GM19035 (cell line): ENCODE results near the gene LHCGR.

Experiments
- ATAC-seq: cut with Tn5 transposase; IDR thresholded peaks from one replicate; pipeline ENCODE4 v1.9.1; 2021; ENCODE audit not compliant: unreplicated experiment

LHCGR gene

GRCh38 chr2:48755473-48755872, at the start of gene LHCGR:
Gene LHCGR, minus strand, starts transcription at chr2:48755724. Its CDS starts 53 bp downstream, at chr2:48755671.
- ATAC-seq: no peak

DNA sequence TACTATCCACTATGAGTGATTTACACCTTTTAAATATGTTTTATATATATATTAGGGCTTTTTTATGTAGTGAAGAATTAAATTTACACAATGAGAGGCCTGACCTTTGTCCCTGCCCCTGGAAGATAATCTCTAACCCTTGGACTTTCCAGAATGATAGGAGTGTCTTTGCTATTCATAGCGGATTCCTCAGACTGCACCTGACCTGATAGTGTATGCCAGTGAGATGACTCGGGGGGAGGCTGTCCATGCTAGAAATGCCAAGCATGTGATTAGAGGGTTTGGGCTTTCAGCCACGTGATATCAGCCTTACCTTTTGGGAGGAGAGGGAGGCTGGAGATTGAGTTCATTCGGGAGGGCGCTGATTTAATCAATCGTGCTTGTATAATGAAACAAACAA, 44.1 kb upstream of the LHCGR start:
- no peak for ATAC-seq

GRCh38 chr2:48795065-48795464, 39.5 kb upstream of the LHCGR start:
- no peak for ATAC-seq

- ATAC-seq: no peak
Observed at GRCh38 chr2:48793671-48794070, 38.1 kb upstream of the LHCGR start.

DNA sequence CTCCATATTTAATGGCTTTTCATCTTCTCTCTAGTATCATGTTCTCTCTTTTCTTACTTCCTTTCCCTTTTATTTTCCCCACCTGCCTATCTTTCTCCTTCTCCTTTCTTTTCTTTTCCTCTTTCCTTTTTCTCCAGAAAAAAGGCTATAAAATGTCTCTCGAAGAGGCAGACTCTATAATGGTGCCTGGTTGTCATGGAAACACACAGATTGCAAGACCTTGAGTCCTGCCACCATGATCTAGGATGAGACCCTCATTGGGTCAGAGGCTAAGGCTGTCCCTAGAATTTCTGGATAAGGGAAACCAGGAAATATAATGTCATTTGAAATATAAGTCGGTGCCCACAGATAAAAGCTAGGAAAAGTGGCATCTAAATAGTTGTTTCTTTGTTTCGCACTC, 36.5 kb upstream of the LHCGR start:
- no peak for ATAC-seq

DNA sequence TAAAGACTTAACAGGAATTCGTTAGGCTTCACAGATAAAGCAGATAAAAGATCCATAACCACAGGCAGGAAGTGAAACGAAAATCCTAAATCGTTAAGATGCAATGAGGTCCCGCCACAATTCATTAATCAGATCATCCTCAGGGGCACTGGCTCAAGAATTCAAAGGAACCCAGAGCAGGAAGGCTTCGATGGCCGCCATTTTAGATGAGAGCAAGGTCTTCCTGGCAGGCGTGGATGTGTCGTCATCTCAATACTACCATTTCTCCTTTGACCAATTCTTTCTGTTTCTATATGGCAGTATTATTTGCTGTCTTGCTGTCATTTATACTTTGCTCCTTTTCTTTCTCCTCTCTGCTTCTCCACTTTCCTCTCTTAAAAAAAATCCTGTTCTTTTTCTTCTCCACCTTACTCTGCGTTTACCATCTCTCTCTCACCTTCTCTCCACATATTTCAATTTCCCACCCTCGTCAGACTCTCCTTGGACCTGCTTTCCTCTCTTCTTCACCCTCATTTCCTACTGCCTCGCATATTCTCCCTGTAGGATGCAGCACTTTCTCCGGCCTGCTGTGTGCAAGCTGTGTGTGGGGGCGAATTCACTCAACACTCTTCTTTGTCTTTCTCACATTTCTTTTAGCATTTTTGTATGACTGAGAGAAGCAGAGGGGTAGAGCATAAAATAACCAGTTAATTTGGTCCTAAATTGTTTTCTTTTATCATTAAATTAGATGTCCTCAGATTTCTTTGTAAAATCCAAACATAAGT, 35.1 kb upstream of the LHCGR start:
- ATAC-seq: no peak

- no peak for ATAC-seq
Observed at GRCh38 chr2:48787580-48787979, 32.1 kb upstream of the LHCGR start.

GRCh38 chr2:48781366-48781765, 25.8 kb upstream of the LHCGR start:
- no peak for ATAC-seq

DNA sequence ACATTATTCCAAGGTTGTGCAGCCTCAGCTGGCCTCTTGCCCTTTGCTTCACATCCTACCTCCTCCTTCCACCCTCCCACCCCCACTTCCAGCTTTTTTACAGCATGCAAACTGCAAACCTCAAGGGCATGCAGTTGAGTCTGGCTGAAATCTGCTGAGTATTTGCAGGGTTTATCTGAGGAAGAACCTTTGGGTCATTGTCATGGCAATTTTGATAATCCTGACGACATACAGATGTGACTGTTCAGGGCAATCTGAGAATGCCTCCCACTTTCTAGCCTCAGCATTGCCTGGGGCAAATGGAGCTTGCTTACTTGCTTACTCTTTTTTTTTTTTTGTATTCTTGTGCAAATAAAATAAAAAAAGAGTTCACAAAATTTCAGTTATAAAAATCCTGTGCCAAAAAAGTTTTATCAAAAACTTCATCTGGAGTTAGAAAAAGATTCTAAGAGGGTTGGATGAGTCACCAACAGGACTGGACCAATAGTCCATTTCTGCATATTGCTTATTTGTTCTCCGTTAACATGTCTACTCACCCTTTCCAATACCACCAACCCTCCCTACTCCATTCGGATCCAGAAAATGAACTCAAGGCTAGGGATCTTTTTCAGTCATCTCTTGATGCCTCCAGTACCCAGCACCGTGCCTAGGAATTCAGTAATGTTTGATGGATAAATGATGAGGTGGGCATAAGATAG, 23.6 kb upstream of the LHCGR start:
- no peak for ATAC-seq

DNA sequence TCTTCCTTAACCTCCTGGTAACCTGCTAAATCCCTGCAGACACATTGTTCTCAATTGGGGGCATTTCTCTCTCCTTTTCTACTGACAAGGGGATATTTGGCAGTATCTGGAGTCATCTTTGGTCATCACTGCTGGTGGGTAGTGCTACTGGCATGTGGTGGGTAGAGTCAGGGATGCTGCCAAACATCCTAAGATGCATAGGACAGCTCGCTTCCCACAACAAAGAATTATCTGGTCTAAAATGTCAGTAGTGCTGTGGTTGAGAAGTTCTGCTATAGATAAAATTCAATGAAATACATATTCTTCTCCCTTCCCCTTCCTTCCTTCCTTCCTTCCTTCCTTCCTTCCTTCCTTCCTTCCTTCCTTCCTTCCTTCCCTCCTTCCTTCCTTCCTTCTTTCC, 18.7 kb upstream of the LHCGR start:
- ATAC-seq: no peak

GRCh38 chr2:48771241-48772014, 15.9 kb upstream of the LHCGR start:
- no peak for ATAC-seq

- no peak for ATAC-seq
Observed at GRCh38 chr2:48770181-48770580, 14.7 kb upstream of the LHCGR start.

- no peak for ATAC-seq
Observed at GRCh38 chr2:48768669-48769068, 13.1 kb upstream of the LHCGR start.

- ATAC-seq: no peak
Observed at GRCh38 chr2:48767330-48767729, 11.8 kb upstream of the LHCGR start.

- no peak for ATAC-seq
Observed at GRCh38 chr2:48760826-48761225, 5.3 kb upstream of the LHCGR start.

DNA sequence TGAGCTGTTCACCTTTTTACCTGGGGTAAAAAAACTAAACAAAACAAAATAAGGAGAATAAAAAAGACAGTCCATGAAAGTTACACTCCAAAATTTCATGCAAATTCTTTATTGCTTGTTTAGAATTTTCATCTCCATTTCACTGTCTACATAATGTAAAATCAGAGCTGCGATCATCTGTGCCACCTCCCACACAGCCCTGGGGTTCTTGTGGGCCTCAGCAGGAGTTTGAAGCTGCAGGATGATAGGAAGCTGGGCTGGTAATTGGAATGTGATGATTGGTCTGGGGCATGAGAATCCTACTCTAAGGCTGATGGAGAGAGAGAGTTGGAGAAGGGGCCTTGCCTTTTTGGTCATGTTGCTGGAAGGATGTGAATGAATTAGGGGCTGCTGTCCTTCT, 4.2 kb upstream of the LHCGR start:
- no peak for ATAC-seq

DNA sequence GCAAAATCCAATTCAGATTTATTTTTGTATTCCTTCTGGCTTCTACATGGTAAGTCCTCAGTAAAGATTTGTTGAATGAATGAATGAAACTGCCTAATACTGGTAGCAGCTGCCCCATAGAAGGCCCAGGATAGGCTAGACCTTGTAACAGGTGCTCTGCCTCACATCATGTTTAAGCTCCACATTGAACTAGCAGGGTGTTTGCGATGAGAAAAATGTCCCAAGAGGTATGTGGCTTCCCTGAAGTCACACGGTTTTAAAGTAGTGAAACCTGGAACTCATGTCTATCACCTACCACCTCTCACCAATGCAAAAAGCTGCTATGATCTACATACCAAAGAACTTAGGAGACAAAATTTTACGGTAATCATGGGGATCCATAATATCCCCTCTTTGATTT, 765 bp upstream of the LHCGR start:
- ATAC-seq: no peak

DNA sequence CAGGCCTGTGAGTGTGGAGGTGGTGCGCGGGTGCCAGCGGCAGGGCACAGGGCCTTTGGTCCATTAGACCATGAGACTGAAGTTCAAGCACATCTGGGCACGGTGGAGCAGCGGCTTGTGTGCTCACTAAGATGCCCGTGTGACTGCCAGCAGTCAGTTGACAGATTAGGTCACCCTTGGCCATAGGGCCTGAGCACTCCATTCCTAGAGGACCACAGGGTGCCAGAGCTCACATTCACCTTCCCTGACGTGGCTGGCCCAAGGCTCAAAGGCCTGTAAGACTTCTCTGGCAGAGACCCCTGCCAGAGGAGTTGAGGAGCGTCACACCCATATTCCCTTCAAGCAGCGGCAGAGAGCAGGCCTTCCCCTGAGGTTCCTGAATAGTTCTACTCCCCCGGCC, 650 bp downstream of the LHCGR start:
- no peak for ATAC-seq

DNA sequence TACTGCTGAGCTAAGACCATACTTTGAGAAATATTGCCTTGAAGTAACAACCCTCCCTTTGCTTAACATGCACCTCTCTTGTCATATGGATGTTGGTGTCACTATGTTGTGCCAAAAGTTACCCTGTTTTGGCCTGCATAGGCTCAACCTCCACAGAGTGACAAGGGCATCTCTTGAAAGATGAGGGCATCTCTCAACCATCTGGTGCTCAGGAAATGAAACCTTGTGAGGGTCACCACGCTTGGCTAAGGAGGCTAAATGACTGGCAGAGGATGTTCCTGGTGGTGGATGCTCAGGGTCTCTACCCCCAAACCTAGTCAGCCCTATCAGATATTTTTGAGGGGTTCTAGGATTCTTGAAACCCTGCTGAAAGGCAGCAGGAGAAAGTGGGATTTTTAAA, 2.3 kb downstream of the LHCGR start:
- no peak for ATAC-seq

GRCh38 chr2:48750128-48750739, 5.3 kb downstream of the LHCGR start:
- ATAC-seq: peak; percentile 49
